H1 (cell line): ENCODE data around the gene APOC3. TPM values are rescaled to one million over a fixed set of nuclear protein-coding genes. Genes with fewer than 3 reads are reported as not detected.

ENCODE experiments used
- CTCF ChIA-PET: fragments of 300-600 bp; sonication (Branson Sonifier 250); formaldehyde crosslinking; loops from one replicate; lab custom pipeline; 2021; ENCODE audit not compliant: partially characterized antibody; lab: Charles Lee
- POLR2A ChIA-PET: fragments of 300-600 bp; sonication (Branson Sonifier 250); formaldehyde crosslinking; loops from one replicate; lab custom pipeline; 2021; ENCODE audit warnings: inconsistent platforms; ENCODE audit not compliant: partially characterized antibody; lab: Charles Lee
- DNase-seq, 2 experiments: peaks; one replicate each; pipeline versions ENCODE4 v3.0.0 to v3.0.0-alpha.2; 2010 to 2022; ENCODE audit warnings: low spot score in 2 of 2, low read depth in 1 of 2, mixed read lengths in 1 of 2
- FAIRE-seq: peaks from 2 replicates; lab custom pipeline; 2011; peaks lifted over from hg19 to GRCh38; lab: Jason Lieb, UNC
- H2AFZ ChIP-seq: 2 replicates; pipeline ENCODE4 v1.8.1; 2012; ENCODE audit warnings: low read length, inconsistent platforms
- H2AK5ac ChIP-seq: 2 replicates; pipeline ENCODE4 v1.6.1; 2013; ENCODE audit warnings: low read depth, low read length
- H2BK120ac ChIP-seq: replicated peaks from 2 replicates; pipeline ENCODE3; 2013; ENCODE audit warnings: low read depth, low read length, inconsistent platforms
- H2BK12ac ChIP-seq: 2 replicates; pipeline ENCODE4 v1.6.1; 2013; ENCODE audit warnings: low read depth, low read length
- H2BK15ac ChIP-seq: 2 replicates; pipeline ENCODE4 v1.6.1; 2013; ENCODE audit warnings: low read length
- H2BK20ac ChIP-seq: 2 replicates; pipeline ENCODE4 v1.6.1; 2013; ENCODE audit warnings: low read length
- H2BK5ac ChIP-seq: 2 replicates; pipeline ENCODE4 v1.6.1; 2013; ENCODE audit warnings: low read depth, low read length
- H3K14ac ChIP-seq: 2 replicates; pipeline ENCODE4 v1.6.1; 2013; ENCODE audit warnings: inconsistent platforms; ENCODE audit not compliant: insufficient read length
- H3K18ac ChIP-seq: 2 replicates; pipeline ENCODE4 v1.6.1; 2013; ENCODE audit warnings: low read length; ENCODE audit errors: extremely low read depth
- H3K23ac ChIP-seq: 2 replicates; pipeline ENCODE4 v1.6.1; 2013; ENCODE audit warnings: inconsistent platforms; ENCODE audit not compliant: insufficient read length
- H3K23me2 ChIP-seq: 2 replicates; pipeline ENCODE4 v1.6.1; 2013; ENCODE audit warnings: low read depth, low read length
- H3K27ac ChIP-seq: 2 replicates; pipeline ENCODE4 v1.6.1; 2011; ENCODE audit warnings: low read depth, low read length, inconsistent platforms
- H3K27me3 ChIP-seq, 4 experiments: replicated peaks in 1 of 4; 1 replicate in 1 of 4; 2 replicates in 3 of 4; pipeline versions ENCODE4 v1.6.1 to v1.8.1; 2011 to 2013; ENCODE audit warnings: low read length in 3 of 4, mild to moderate bottlenecking in 3 of 4, inconsistent platforms in 2 of 4, mixed read lengths in 2 of 4, moderate library complexity in 1 of 4; ENCODE audit not compliant: control insufficient read depth in 3 of 4, insufficient read depth in 3 of 4; ENCODE audit errors: extremely low read depth in 1 of 4
- H3K36me3 ChIP-seq, 4 experiments: 2 replicates each; pipeline versions ENCODE4 v1.6.1 to v1.8.1; 2011 to 2013; ENCODE audit warnings: mild to moderate bottlenecking in 4 of 4, low read length in 3 of 4, moderate library complexity in 2 of 4, control low read depth in 1 of 4, inconsistent platforms in 1 of 4; ENCODE audit not compliant: insufficient read depth in 4 of 4, control insufficient read depth in 2 of 4
- H3K4ac ChIP-seq: replicated peaks from 2 replicates; pipeline ENCODE3; 2013; ENCODE audit warnings: low read length, low read depth, mixed read lengths, inconsistent platforms; ENCODE audit not compliant: insufficient read length
- H3K4me1 ChIP-seq, 4 experiments: replicated peaks in 1 of 4; 1 replicate in 1 of 4; 2 replicates in 3 of 4; pipeline versions ENCODE4 v1.6.1 to v1.8.1; 2011 to 2013; ENCODE audit warnings: low read length in 3 of 4, inconsistent platforms in 2 of 4, mixed read lengths in 1 of 4; ENCODE audit not compliant: insufficient read depth in 4 of 4, control insufficient read depth in 3 of 4
- H3K4me2 ChIP-seq, 2 experiments: 2 replicates each; pipeline versions ENCODE4 v1.6.1 to v1.8.1; 2011 to 2013; ENCODE audit warnings: low read depth in 2 of 2, low read length in 2 of 2, control low read depth in 1 of 2, inconsistent platforms in 1 of 2, mild to moderate bottlenecking in 1 of 2; ENCODE audit not compliant: insufficient read depth in 1 of 2
- H3K4me3 ChIP-seq, 4 experiments: fragments of 200-600, 300-600 bp in 1 of 4; sonication (generic), shearing (Covaris generic), sonication (Bioruptor Twin) in 1 of 4; 2 replicates each; pipeline versions ENCODE4 v1.5.1 to v1.8.1; 2011 to 2016; ENCODE audit warnings: low read length in 4 of 4, low read depth in 3 of 4, control low read depth in 2 of 4, inconsistent platforms in 2 of 4, mild to moderate bottlenecking in 2 of 4, mixed read lengths in 1 of 4, moderate library complexity in 1 of 4; ENCODE audit not compliant: insufficient read depth in 2 of 4; ENCODE audit errors: extremely low read depth in 1 of 4
- H3K56ac ChIP-seq: replicated peaks from 2 replicates; pipeline ENCODE3; 2013; ENCODE audit warnings: low read depth, mild to moderate bottlenecking, mixed read lengths, low read length, inconsistent platforms; ENCODE audit not compliant: insufficient read length
- H3K79me1 ChIP-seq: 2 replicates; pipeline ENCODE4 v1.6.1; 2013; ENCODE audit warnings: low read depth, low read length, control low read depth
- H3K79me2 ChIP-seq, 2 experiments: 2 replicates each; pipeline versions ENCODE4 v1.6.1 to v1.8.1; 2012 to 2013; ENCODE audit warnings: low read length in 2 of 2, mild to moderate bottlenecking in 2 of 2, inconsistent platforms in 1 of 2; ENCODE audit not compliant: insufficient read depth in 2 of 2, control insufficient read depth in 1 of 2
- H3K9ac ChIP-seq, 4 experiments: replicated peaks in 1 of 4; 1 replicate in 1 of 4; 2 replicates in 3 of 4; pipeline versions ENCODE4 v1.6.1 to v1.8.1; 2011 to 2013; ENCODE audit warnings: low read depth in 3 of 4, low read length in 3 of 4, control low read depth in 2 of 4, mild to moderate bottlenecking in 2 of 4, moderate library complexity in 2 of 4, inconsistent platforms in 1 of 4; ENCODE audit errors: extremely low read depth in 1 of 4
- H3K9me3 ChIP-seq, 2 experiments: 2 replicates each; pipeline versions ENCODE4 v1.6.1 to v1.8.1; 2012 to 2013; ENCODE audit warnings: mild to moderate bottlenecking in 2 of 2, moderate library complexity in 2 of 2, control low read depth in 1 of 2, inconsistent platforms in 1 of 2, low read depth in 1 of 2, low read length in 1 of 2, mixed read lengths in 1 of 2; ENCODE audit not compliant: insufficient read depth in 2 of 2
- H4K20me1 ChIP-seq, 2 experiments: replicated peaks in 1 of 2; 2 replicates each; pipeline versions ENCODE3 to v1.8.1; 2011 to 2013; ENCODE audit warnings: inconsistent platforms in 2 of 2, low read length in 2 of 2, mild to moderate bottlenecking in 1 of 2; ENCODE audit not compliant: insufficient read depth in 2 of 2, control insufficient read depth in 1 of 2
- H4K5ac ChIP-seq: 2 replicates; pipeline ENCODE4 v1.6.1; 2013; ENCODE audit warnings: low read length, low read depth, mixed read lengths, inconsistent platforms; ENCODE audit not compliant: insufficient read length
- H4K8ac ChIP-seq: 2 replicates; pipeline ENCODE4 v1.8.0; 2013; ENCODE audit warnings: mild to moderate bottlenecking, moderate library complexity, low read length, inconsistent platforms; ENCODE audit not compliant: insufficient read depth; ENCODE audit errors: extremely low read depth
- H4K91ac ChIP-seq: replicated peaks from 2 replicates; pipeline ENCODE3; 2013; ENCODE audit warnings: low read length, mixed read lengths, inconsistent platforms; ENCODE audit not compliant: insufficient read length
- CEBPB ChIP-seq: IDR thresholded peaks from 2 replicates; pipeline ENCODE4 v1.6.1; 2012; ENCODE audit warnings: low read depth, low read length
- CHD1 ChIP-seq: IDR thresholded peaks from 2 replicates; pipeline ENCODE4 v1.6.1; 2012; ENCODE audit warnings: low read depth, low read length, improper control_type of control experiment
- RAD21 ChIP-seq, 2 experiments: IDR thresholded peaks in 1 of 2; conservative IDR thresholded peaks in 1 of 2; 2 replicates each; pipeline ENCODE4 v1.6.1; 2011; ENCODE audit warnings: low read depth in 2 of 2, low read length in 2 of 2, improper control_type of control experiment in 1 of 2, inconsistent platforms in 1 of 2, mild to moderate bottlenecking in 1 of 2, moderate library complexity in 1 of 2
- SIN3A ChIP-seq, 2 experiments: IDR thresholded peaks in 1 of 2; conservative IDR thresholded peaks in 1 of 2; 2 replicates each; pipeline ENCODE4 v1.6.1; 2011 to 2012; ENCODE audit warnings: low read length in 2 of 2, improper control_type of control experiment in 1 of 2, low read depth in 1 of 2, mild to moderate bottlenecking in 1 of 2
- TAF7 ChIP-seq: optimal IDR thresholded peaks from 2 replicates; pipeline ENCODE3; 2011; ENCODE audit warnings: low read depth, mild to moderate bottlenecking, inconsistent platforms, low read length, moderate library complexity, borderline replicate concordance
- WGBS, 2 experiments: shearing (Covaris generic) in 1 of 2; methylation state at CpG; one replicate each; pipeline versions ENCODE4 v1.1.6 to v1.1.7; 2013 to 2015; ENCODE audit warnings: low lambda C conversion rate in 2 of 2, mixed read lengths in 2 of 2, inconsistent platforms in 1 of 2, low coverage in 1 of 2, missing lambda C conversion rate in 1 of 2; ENCODE audit not compliant: insufficient replicate concordance in 2 of 2, insufficient coverage in 1 of 2, insufficient read length in 1 of 2; ENCODE audit errors: extremely low coverage in 1 of 2, missing lambda C conversion rate in 1 of 2; 5-methylcytosine and 5-hydroxymethylcytosine counted together
- polyA plus RNA-seq, 7 experiments: library from polyadenylated mRNA; depleted of rRNA in 3 of 7; stranded (reverse) in 5 of 7; unstranded in 2 of 7; fragments of >200 nt in 5 of 7; fragments of 200-250 nt in 2 of 7; gene quantifications; 1 replicate in 5 of 7; 2 replicates in 1 of 7; 4 replicates in 1 of 7; pipeline versions ENCODE4 v1.2.1 to v1.2.3, GENCODE V29; 2011 to 2013; ENCODE audit warnings: missing spikeins in 2 of 7, mixed read lengths in 2 of 7
- total RNA-seq: library from RNA; stranded (reverse); fragmentation: NEBNext Ultra II Directional; extraction: Animal tissue kit (Norgen Biotek cat#: 25700); gene quantifications from 2 replicates; pipeline ENCODE4 v1.2.1, GENCODE V29; 2021
- TF ChIP-seq, protein P1 (sequence below): IDR thresholded peaks from 2 replicates; pipeline ENCODE4 v1.6.1; 2012; ENCODE audit warnings: inconsistent platforms
- TF ChIP-seq, protein P2 (sequence below), 3 experiments: IDR thresholded peaks; 1 replicate in 2 of 3; 2 replicates in 1 of 3; pipeline versions ENCODE4 v1.5.1 to v1.6.1; 2011; ENCODE audit warnings: low read length in 3 of 3, mild to moderate bottlenecking in 3 of 3, inconsistent platforms in 2 of 3, low read depth in 1 of 3, moderate library complexity in 1 of 3; ENCODE audit not compliant: insufficient read depth in 1 of 3; ENCODE audit errors: control extremely low read depth in 1 of 3

The APOC3 gene
- total and polyA plus RNA-seq, 2 of the 8 experiments (the other 6 are each of a cell fraction or from before 2014, with no cell fraction given) = not detected

DNA sequence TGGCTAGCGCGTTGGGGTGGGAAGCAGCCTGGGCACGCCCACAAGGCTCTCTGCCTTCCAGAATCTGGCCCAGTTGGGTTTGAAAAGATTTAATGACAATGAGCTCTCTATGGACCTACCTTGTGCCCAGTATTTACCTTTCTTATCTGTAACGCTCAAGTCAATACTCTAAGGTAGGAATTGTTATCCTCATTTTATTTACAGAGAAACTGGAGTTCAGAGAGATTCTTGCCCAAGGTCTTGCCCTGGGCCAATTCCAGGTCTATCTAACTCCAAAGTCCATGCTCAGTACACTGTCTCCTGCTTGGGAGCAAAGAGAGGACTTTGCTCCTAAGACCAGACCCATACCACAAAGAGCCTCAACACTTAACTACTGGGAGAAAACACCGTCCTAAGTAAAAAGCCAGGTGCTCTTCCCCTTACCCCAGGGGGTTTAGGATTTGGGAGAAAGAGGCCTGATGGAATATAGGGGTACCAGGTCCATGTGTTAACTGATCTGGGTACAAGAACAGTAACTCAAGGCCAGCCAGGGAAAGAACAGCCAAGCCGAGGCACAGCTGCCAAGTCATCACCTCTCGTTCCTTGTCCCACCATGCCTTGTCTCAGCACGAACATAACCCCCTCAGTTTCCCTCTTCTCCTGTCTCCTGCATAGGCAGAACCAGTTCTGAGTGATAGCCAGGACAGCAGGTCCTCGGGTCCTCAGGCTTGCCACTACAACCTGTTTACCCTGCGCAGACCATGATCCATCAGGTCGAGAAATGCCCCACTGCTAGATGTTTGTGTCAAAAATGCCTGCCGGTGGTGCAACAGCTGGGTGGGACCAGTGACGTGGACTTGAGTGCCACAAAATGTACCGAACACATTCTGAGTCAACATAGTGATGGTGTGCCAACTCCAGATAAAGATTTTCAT lies 21.2 kb upstream of the APOC3 start:
- no peak overlapping the region for H2BK12ac ChIP-seq
- no peak overlapping the region for H3K4me2 ChIP-seq
- H3K79me1 ChIP-seq = no peaks in the 10 kb centered on the region
- no peaks in the 10 kb centered on the region for H3K9me3 ChIP-seq
- no peak overlapping the region for H2BK15ac ChIP-seq
- H3K56ac ChIP-seq = no peak overlapping the region
- H3K9ac ChIP-seq = no peak overlapping the region
- WGBS, 2 experiments = 93% methylated on average over 13 of the region's 14 CpGs; no CpG with 5 or more reads in 1 of the 2 experiments
- no peak for DNase-seq
- no peak overlapping the region for H3K18ac ChIP-seq
- no peak for FAIRE-seq
- H4K5ac ChIP-seq = no peak overlapping the region
- H2AFZ ChIP-seq = no peak overlapping the region
- H3K23ac ChIP-seq = no peak overlapping the region
- H3K27ac ChIP-seq = no peak overlapping the region
- H2BK5ac ChIP-seq = no peak overlapping the region
- H3K4ac ChIP-seq = no peak overlapping the region
- H2AK5ac ChIP-seq = no peak overlapping the region
- H4K20me1 ChIP-seq = no peaks in the 10 kb centered on the region
- no peaks in the 10 kb centered on the region for H3K4me1 ChIP-seq
- no peak overlapping the region for H3K4me3 ChIP-seq
- H3K36me3 ChIP-seq = no peaks in the 10 kb centered on the region
- H3K79me2 ChIP-seq = no peaks in the 10 kb centered on the region
- ChIA-PET CTCF (interaction anchor here (0.6 kb wide), 1 partner anchor 1274 kb away, joined by 3 read pairs; no protein-coding TSS in a partner anchor), POLR2A (interaction anchor here (1.1 kb wide), 1 partner anchor 18 kb away, joined by 3 read pairs; no protein-coding TSS in a partner anchor)
- peak overlapping the region; percentile 77; the same call in 1 of the 2 replicates for H4K8ac ChIP-seq
- H2BK120ac ChIP-seq = no peak overlapping the region
- no peak overlapping the region for H2BK20ac ChIP-seq
- no peaks in the 10 kb centered on the region for H3K23me2 ChIP-seq
- no peak overlapping the region for H3K14ac ChIP-seq
- no peaks in the 10 kb centered on the region for H3K27me3 ChIP-seq
- no peak overlapping the region for H4K91ac ChIP-seq
- TF ChIP-seq, protein P1, sequence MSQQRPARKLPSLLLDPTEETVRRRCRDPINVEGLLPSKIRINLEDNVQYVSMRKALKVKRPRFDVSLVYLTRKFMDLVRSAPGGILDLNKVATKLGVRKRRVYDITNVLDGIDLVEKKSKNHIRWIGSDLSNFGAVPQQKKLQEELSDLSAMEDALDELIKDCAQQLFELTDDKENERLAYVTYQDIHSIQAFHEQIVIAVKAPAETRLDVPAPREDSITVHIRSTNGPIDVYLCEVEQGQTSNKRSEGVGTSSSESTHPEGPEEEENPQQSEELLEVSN = no peak
- TF ChIP-seq, protein P2, sequence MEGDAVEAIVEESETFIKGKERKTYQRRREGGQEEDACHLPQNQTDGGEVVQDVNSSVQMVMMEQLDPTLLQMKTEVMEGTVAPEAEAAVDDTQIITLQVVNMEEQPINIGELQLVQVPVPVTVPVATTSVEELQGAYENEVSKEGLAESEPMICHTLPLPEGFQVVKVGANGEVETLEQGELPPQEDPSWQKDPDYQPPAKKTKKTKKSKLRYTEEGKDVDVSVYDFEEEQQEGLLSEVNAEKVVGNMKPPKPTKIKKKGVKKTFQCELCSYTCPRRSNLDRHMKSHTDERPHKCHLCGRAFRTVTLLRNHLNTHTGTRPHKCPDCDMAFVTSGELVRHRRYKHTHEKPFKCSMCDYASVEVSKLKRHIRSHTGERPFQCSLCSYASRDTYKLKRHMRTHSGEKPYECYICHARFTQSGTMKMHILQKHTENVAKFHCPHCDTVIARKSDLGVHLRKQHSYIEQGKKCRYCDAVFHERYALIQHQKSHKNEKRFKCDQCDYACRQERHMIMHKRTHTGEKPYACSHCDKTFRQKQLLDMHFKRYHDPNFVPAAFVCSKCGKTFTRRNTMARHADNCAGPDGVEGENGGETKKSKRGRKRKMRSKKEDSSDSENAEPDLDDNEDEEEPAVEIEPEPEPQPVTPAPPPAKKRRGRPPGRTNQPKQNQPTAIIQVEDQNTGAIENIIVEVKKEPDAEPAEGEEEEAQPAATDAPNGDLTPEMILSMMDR (IDR thresholded peaks at IDR 0.05; ENCODE audit: control extremely low read depth in 1 of 3, insufficient read depth in 1 of 3, low read depth in 1 of 3, low read length in 3 of 3) = no peak
- TF ChIP-seq SIN3A (conservative IDR thresholded peaks at IDR 0.05 in 1 of 2, IDR thresholded peaks at IDR 0.05 in 1 of 2; ENCODE audit: low read depth in 1 of 2, low read length in 2 of 2) (no peak), CHD1 (no peak), RAD21 (IDR thresholded peaks at IDR 0.05 in 1 of 2, conservative IDR thresholded peaks at IDR 0.05 in 1 of 2; ENCODE audit: low read depth in 2 of 2, low read length in 2 of 2) (no peak), CEBPB (no peak), TAF7 (no peak)
